GDM1 (cell line): ENCODE data around the gene NFIB.

Experiments used
- DNase-seq: peaks from one replicate; lab custom pipeline; 2025; lab: John Stamatoyannopoulos, UW

Gene NFIB

GRCh38 chr9:14344941-14345353, 31.0 kb upstream of the NFIB start:
- no peak for DNase-seq

GRCh38 chr9:14344053-14344524, 30.1 kb upstream of the NFIB start:
- no peak for DNase-seq

- DNase-seq = no peak
Measured at GRCh38 chr9:14343261-14344031, 29.5 kb upstream of the NFIB start.

GRCh38 chr9:14342736-14343135, 28.8 kb upstream of the NFIB start:
- DNase-seq = no peak

- DNase-seq = no peak
Measured at GRCh38 chr9:14341437-14342122, 27.6 kb upstream of the NFIB start.

- no peak for DNase-seq
Measured at GRCh38 chr9:14340994-14341393, 27.1 kb upstream of the NFIB start.

GRCh38 chr9:14340219-14340873, 26.4 kb upstream of the NFIB start:
- no peak for DNase-seq

- DNase-seq = no peak
Measured at GRCh38 chr9:14339746-14340145, 25.8 kb upstream of the NFIB start.

GRCh38 chr9:14337615-14338014, 23.7 kb upstream of the NFIB start:
- DNase-seq = no peak

GRCh38 chr9:14336244-14336643, 22.3 kb upstream of the NFIB start:
- no peak for DNase-seq

GRCh38 chr9:14331120-14331519, 17.2 kb upstream of the NFIB start:
- DNase-seq = no peak

GRCh38 chr9:14327036-14327435, 13.1 kb upstream of the NFIB start:
- DNase-seq = no peak

- DNase-seq = no peak
Measured at GRCh38 chr9:14326264-14326826, 12.4 kb upstream of the NFIB start.

- DNase-seq = no peak
Measured at GRCh38 chr9:14325147-14325546, 11.2 kb upstream of the NFIB start.

- DNase-seq = no peak
Measured at GRCh38 chr9:14323985-14324650, 10.2 kb upstream of the NFIB start.

GRCh38 chr9:14323083-14323971, 9.4 kb upstream of the NFIB start:
- DNase-seq = no peak

- peak; percentile 65 for DNase-seq
Measured at GRCh38 chr9:14322211-14323082, 8.5 kb upstream of the NFIB start.

GRCh38 chr9:14321517-14322130, 7.7 kb upstream of the NFIB start:
- no peak for DNase-seq
